ENCODE results near the gene LRP3. TPM values are rescaled to one million over a fixed set of nuclear protein-coding genes. Genes with fewer than 3 reads are reported as not detected.
"Not testable (repeated sequence)": the region's sequence is repeated elsewhere in the genome, so short reads cannot be mapped to it uniquely, and the experiment has no call there.

The LRP3 gene
- total RNA-seq, 4 donors from 2014 or later: 18.3 to 29.3 (median 25.1) TPM

- Histone ChIP-seq H3K9me3 (no peaks in the 10 kb centered on the region), H3K27me3 (peaks cover 0 to 8% (median 4%) of the 10 kb centered on the region in 3 donors), H3K36me3 (no peaks in the 10 kb centered on the region), H3K27ac (no peak overlapping the region), H3K4me3 (no peak overlapping the region), H3K4me1 (no peaks in the 10 kb centered on the region)
- DNase-seq (no peak), ATAC-seq (no peak)
- intact Hi-C loops (cut with DNase I; ENCODE audit: low total_unique reads) (no loop called here), in situ Hi-C loops (cut with MboI; ENCODE audit: low sequenced_read_pairs in 4 of 4) (no loop called here)
- TF ChIP-seq POLR2A (IDR thresholded peaks at IDR 0.05): no peak
- no peak for TF ChIP-seq CTCF (IDR thresholded peaks at IDR 0.05 in 4 of 5, conservative IDR thresholded peaks at IDR 0.05 in 1 of 5)
Measured at GRCh38 chr19:33217881-33218280, 23.8 kb downstream of the LRP3 start.

DNA sequence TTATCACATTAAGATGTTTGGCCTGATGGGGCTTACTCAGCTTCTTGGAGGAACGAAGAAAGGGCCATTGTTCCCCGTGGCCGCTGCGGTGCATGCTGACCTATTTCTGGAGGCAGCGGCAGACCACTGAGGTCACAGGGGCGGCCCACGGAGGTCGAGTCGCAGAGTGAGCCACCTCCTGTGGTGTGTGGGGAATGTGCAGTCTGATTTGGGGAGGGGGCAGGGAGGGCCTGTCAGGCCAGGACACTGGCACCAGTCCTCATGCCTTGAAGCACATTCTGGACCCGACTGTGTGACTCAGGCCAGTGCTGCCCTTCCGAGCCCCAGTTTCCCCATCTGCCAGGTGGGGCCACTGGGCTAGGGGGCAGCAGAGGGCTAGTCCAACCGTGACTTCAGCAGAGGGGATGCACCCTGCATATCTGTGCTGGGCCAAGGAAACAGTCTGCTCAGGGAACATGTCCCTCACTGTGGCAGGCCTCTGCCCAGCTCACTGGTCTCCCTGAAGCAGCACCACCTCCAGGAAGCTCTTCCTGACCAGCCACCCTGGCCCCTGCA lies 25.2 kb downstream of the LRP3 start:
- Histone ChIP-seq H3K27ac (no peak overlapping the region), H3K9me3 (no peaks in the 10 kb centered on the region), H3K36me3 (no peaks in the 10 kb centered on the region), H3K4me1 (no peaks in the 10 kb centered on the region), H3K27me3 (peaks cover 5 to 15% (median 10%) of the 10 kb centered on the region in 3 donors), H3K4me3 (no peak overlapping the region)
- DNase-seq (no peak), ATAC-seq (no peak)
- intact Hi-C loops (cut with DNase I; ENCODE audit: low total_unique reads): no loop called here
- TF ChIP-seq POLR2A (IDR thresholded peaks at IDR 0.05): no peak
- TF ChIP-seq CTCF (IDR thresholded peaks at IDR 0.05 in 4 of 5, conservative IDR thresholded peaks at IDR 0.05 in 1 of 5): no peak
- in situ Hi-C loops (cut with MboI; ENCODE audit: low sequenced_read_pairs in 4 of 4): no loop called here

DNA sequence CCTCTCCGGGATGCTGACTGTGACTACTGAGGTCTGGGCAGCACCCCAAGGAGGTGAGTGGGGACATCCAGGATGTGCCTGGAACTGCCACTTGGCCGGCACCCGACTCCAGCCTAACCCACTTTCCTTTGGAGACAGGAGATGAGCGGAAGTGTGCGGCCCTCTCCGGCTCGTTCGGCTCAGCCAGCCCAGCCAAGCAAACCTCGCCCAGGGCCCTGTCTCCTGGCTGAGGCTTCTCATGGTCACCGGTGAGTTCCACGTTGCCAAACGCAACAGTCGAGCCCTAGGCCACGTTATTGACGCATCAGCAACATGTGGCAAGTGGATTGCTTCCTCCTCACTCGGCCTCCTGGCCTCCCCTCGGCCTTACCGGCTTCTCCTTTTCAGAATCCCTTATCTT lies 26.0 kb downstream of the LRP3 start:
- no peak overlapping the region for H3K27ac ChIP-seq
- DNase-seq (no peak), ATAC-seq (no peak)
- no peak overlapping the region for H3K4me3 ChIP-seq
- peaks cover 13 to 23% (median 17%) of the 10 kb centered on the region in 3 donors for H3K27me3 ChIP-seq
- H3K4me1 ChIP-seq: no peaks in the 10 kb centered on the region
- in situ Hi-C loops (cut with MboI; ENCODE audit: low sequenced_read_pairs in 4 of 4): no loop called here
- intact Hi-C loops (cut with DNase I; ENCODE audit: low total_unique reads): no loop called here
- TF ChIP-seq POLR2A (IDR thresholded peaks at IDR 0.05) (no peak), CTCF (IDR thresholded peaks at IDR 0.05 in 4 of 5, conservative IDR thresholded peaks at IDR 0.05 in 1 of 5) (no peak)
- no peaks in the 10 kb centered on the region for H3K9me3 ChIP-seq
- H3K36me3 ChIP-seq: no peaks in the 10 kb centered on the region

DNA sequence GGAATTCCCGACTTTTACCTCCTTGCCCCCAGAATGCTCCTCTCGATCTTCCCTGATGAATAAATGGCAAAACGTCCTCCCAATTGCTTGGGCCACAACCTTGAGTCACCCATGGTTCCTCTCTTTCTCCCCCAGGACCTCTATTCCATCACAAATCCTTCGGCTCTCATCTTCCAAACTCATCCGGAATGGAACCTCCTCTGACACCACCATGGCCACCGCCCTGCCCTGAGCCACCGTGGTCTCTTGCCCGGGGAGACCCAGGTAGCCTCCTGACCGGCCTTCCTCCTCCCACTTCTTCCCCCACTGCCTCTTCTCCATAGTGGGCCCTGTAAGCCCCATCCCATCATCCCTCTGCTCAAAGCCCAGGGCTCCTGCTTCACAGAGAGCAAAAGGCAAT lies 26.6 kb downstream of the LRP3 start:
- DNase-seq (no peak), ATAC-seq (no peak)
- no peak for TF ChIP-seq CTCF (IDR thresholded peaks at IDR 0.05 in 4 of 5, conservative IDR thresholded peaks at IDR 0.05 in 1 of 5)
- TF ChIP-seq POLR2A (IDR thresholded peaks at IDR 0.05): no peak
- intact Hi-C loops (cut with DNase I; ENCODE audit: low total_unique reads) (no loop called here), in situ Hi-C loops (cut with MboI; ENCODE audit: low sequenced_read_pairs in 4 of 4) (no loop called here)
- Histone ChIP-seq H3K4me1 (no peaks in the 10 kb centered on the region), H3K27me3 (peaks cover 19 to 29% (median 24%) of the 10 kb centered on the region in 3 donors), H3K4me3 (no peak overlapping the region), H3K36me3 (no peaks in the 10 kb centered on the region), H3K9me3 (no peaks in the 10 kb centered on the region), H3K27ac (no peak overlapping the region)

- no peak for DNase-seq
- in situ Hi-C loops (cut with MboI; ENCODE audit: low sequenced_read_pairs in 4 of 4): no loop called here
- H3K4me1 ChIP-seq: no peaks in the 10 kb centered on the region
- intact Hi-C loops (cut with DNase I; ENCODE audit: low total_unique reads): no loop called here
- no peak overlapping the region for H3K27ac ChIP-seq
- H3K9me3 ChIP-seq: no peaks in the 10 kb centered on the region
- peaks cover 28 to 37% (median 33%) of the 10 kb centered on the region in 3 donors for H3K27me3 ChIP-seq
- H3K36me3 ChIP-seq: no peaks in the 10 kb centered on the region
- ATAC-seq: no peak
- TF ChIP-seq CTCF (IDR thresholded peaks at IDR 0.05 in 4 of 5, conservative IDR thresholded peaks at IDR 0.05 in 1 of 5) (no peak), POLR2A (IDR thresholded peaks at IDR 0.05) (no peak)
- no peak overlapping the region for H3K4me3 ChIP-seq
Measured at GRCh38 chr19:33221638-33222037, 27.5 kb downstream of the LRP3 start.

DNA sequence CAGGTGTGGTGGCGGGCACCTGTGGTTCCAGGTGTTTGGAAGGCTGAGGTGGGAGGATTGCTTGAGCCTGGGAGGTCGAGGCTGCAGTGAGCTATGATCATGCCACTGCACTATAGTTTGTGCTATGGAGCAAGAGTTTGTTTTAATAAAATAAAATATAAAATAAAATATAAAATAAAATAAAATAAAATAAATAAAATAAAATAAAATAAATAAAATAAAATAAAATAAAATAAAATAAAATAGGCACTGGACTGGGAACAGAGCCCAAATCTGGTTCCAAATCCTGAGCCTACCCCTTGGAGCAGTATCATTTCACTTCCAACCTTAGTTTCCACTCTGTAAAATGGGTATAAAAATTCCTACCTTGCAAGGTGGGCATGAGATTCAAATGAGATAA lies 28.1 kb downstream of the LRP3 start:
- H3K4me1 ChIP-seq; ATAC-seq; H3K36me3 ChIP-seq; DNase-seq; intact Hi-C loops (cut with DNase I; ENCODE audit: low total_unique reads); H3K27ac ChIP-seq; H3K9me3 ChIP-seq; in situ Hi-C loops (cut with MboI; ENCODE audit: low sequenced_read_pairs in 4 of 4); H3K4me3 ChIP-seq: not testable (repeated sequence)
- peaks cover 34 to 41% (median 39%) of the 10 kb centered on the region in 3 donors for H3K27me3 ChIP-seq
